KMS-11 (cell line): ENCODE results near the gene NEB.

Source experiments
- H2AFZ ChIP-seq: fragments of 200-600 bp; sonication (generic); 2 replicates; pipeline ENCODE4 v1.6.1; 2016; ENCODE audit warnings: antibody characterized with exemption, mixed run types, low read depth
- H3K27ac ChIP-seq: fragments of 200-600 bp; sonication (generic); 2 replicates; pipeline ENCODE4 v1.6.1; 2016; ENCODE audit warnings: mild to moderate bottlenecking, mixed run types
- H3K27me3 ChIP-seq: fragments of 200-600 bp; sonication (generic); 2 replicates; pipeline ENCODE4 v1.6.1; 2017; ENCODE audit warnings: mild to moderate bottlenecking, low read depth, mixed run types, moderate library complexity; ENCODE audit not compliant: insufficient read depth
- H3K36me3 ChIP-seq: fragments of 200-600 bp; sonication (generic); 2 replicates; pipeline ENCODE4 v1.6.1; 2017; ENCODE audit warnings: mild to moderate bottlenecking, mixed run types; ENCODE audit not compliant: insufficient read depth
- H3K4me1 ChIP-seq: fragments of 200-600 bp; sonication (generic); 2 replicates; pipeline ENCODE4 v1.6.1; 2016; ENCODE audit warnings: mild to moderate bottlenecking, low read depth, mixed run types; ENCODE audit not compliant: poor library complexity, severe bottlenecking
- H3K4me2 ChIP-seq: fragments of 200-600 bp; sonication (generic); 2 replicates; pipeline ENCODE4 v1.7.0; 2016; ENCODE audit warnings: mild to moderate bottlenecking, mixed run types
- H3K4me3 ChIP-seq: fragments of 200-600 bp; sonication (generic); IDR thresholded peaks from 2 replicates; pipeline ENCODE4 v1.6.1; 2017; ENCODE audit warnings: low read depth, low read length, mixed read lengths; ENCODE audit not compliant: insufficient read depth
- H3K79me2 ChIP-seq: fragments of 200-600 bp; sonication (generic); 2 replicates; pipeline ENCODE4 v1.6.1; 2016; ENCODE audit warnings: low read depth, mixed run types; ENCODE audit not compliant: insufficient read depth
- H3K9ac ChIP-seq: fragments of 200-600 bp; sonication (generic); 2 replicates; pipeline ENCODE4 v1.6.1; 2016; ENCODE audit warnings: mild to moderate bottlenecking, mixed run types
- H4K20me1 ChIP-seq: fragments of 200-600 bp; sonication (generic); 2 replicates; pipeline ENCODE4 v1.6.1; 2016; ENCODE audit warnings: mild to moderate bottlenecking, mixed run types; ENCODE audit not compliant: insufficient read depth
- CTCF ChIP-seq: fragments of 200-600 bp; sonication (generic); conservative IDR thresholded peaks from 2 replicates; pipeline ENCODE4 v1.6.1; 2017; ENCODE audit warnings: low read depth, mild to moderate bottlenecking, antibody characterized with exemption, low read length, moderate library complexity, mixed read lengths

The NEB gene

DNA sequence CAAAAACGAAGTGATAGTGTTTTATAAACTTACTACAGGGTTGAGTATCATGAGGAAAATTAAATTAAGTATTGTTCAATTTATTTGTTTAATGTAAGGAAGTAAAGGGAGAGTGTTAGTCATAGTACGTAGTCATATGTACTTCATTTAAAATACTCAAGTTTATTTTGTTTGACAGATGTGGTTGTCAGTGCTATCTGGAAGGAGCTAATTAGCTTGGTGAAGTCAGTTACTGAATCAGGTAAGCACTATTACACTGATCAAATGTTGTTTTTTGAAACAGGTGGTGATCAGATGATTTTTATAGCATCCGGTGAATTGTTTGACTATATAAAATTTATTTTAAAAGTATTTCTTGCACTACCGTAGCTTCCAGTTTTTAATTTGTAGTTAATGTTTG, 295.8 kb downstream of the NEB start:
- Histone ChIP-seq H3K4me3 (no peak overlapping the region), H3K36me3 (peaks cover 44% of the 10 kb centered on the region), H3K4me2 (no peak overlapping the region)

DNA sequence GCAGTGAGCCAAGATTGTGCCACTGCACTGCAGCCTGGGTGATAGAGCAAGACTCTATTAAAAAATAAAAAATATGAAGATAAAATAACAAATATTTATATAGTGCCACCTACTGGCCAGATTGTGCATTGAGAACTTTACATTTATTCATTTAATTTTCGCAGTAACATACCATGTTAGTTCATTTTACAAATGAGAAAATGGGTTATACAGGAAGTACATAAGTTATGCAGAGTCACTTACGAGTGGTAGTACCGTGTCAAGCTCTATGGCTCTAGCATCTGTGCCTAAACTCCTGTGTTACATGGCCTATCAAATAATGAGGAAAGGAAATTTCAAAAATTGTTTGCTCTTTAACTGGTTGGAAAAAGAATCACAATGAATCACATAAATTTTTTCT, 296.6 kb downstream of the NEB start:
- Histone ChIP-seq H3K27me3 (no peaks in the 10 kb centered on the region), H3K4me3 (no peak overlapping the region), H3K79me2 (peaks cover 7% of the 10 kb centered on the region; the same call in 1 of the 2 replicates), H3K36me3 (peaks cover 42% of the 10 kb centered on the region), H3K27ac (no peak overlapping the region), H3K4me1 (peaks cover 3% of the 10 kb centered on the region), H4K20me1 (no peaks in the 10 kb centered on the region; the same call in 1 of the 2 replicates), H3K4me2 (no peak overlapping the region), H2AFZ (no peak overlapping the region), H3K9ac (no peak overlapping the region)
- peak; percentile 89 for TF ChIP-seq CTCF

More for the DNA sequence above, 295.8 kb downstream of the NEB start:
- TF ChIP-seq CTCF: no peak
- no peak overlapping the region for H3K9ac ChIP-seq
- no peaks in the 10 kb centered on the region for H3K27me3 ChIP-seq
- H3K79me2 ChIP-seq: peaks cover 7% of the 10 kb centered on the region; the same call in 1 of the 2 replicates
- H3K4me1 ChIP-seq: peaks cover 3% of the 10 kb centered on the region
- no peak overlapping the region for H2AFZ ChIP-seq
- no peak overlapping the region for H3K27ac ChIP-seq
- no peaks in the 10 kb centered on the region; the same call in 1 of the 2 replicates for H4K20me1 ChIP-seq
